ENCODE measurements around the gene LRRTM4. TPM values are rescaled to one million over a fixed set of nuclear protein-coding genes. Genes with fewer than 3 reads are reported as not detected.

LRRTM4 gene
- polyA plus RNA-seq, 1 donor, result 1.2 TPM

- no peak overlapping the region for H3K27ac ChIP-seq (ENCODE audit: low read length)
- no peaks in the 10 kb centered on the region for H3K4me1 ChIP-seq (ENCODE audit: control insufficient read depth, insufficient read depth, low read length)
- H3K4me3 ChIP-seq (ENCODE audit: low read length), result no peak overlapping the region
- no peak for DNase-seq
- H3K27me3 ChIP-seq (ENCODE audit: control insufficient read depth, insufficient read depth, low read length), result no peaks in the 10 kb centered on the region
- 43% methylated on average over 1 of the region's 1 CpG for WGBS (ENCODE audit: insufficient coverage, low lambda C conversion rate)
- H3K9me3 ChIP-seq (ENCODE audit: control insufficient read depth, low read depth, low read length), result no peaks in the 10 kb centered on the region
- no peaks in the 10 kb centered on the region for H3K36me3 ChIP-seq (ENCODE audit: control insufficient read depth, insufficient read depth, low read length)
Observed at GRCh38 chr2:77418537-77418936, 103.6 kb downstream of the LRRTM4 start.

DNA sequence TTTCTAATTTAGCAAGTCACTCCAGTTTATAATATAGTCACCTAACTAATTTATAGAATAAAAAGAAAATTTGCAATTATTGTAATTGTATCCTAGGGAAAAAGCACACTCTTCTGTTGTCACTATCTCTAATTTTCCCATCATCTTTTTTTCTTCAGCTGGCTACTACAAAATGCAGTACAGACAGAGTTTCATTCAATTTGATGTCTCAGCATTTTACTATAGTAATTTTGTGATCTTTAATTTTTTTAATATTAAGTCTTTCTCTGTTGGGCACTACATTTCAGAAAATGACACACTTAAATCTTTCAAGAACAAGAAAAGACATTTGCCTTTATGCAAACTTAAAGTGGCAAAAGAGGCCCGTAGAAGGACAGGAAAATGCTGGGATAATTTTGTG is 118.0 kb downstream of the LRRTM4 start:
- no peaks in the 10 kb centered on the region for H3K36me3 ChIP-seq (ENCODE audit: control insufficient read depth, insufficient read depth, low read length)
- no peak overlapping the region for H3K4me3 ChIP-seq (ENCODE audit: low read length)
- no peaks in the 10 kb centered on the region for H3K9me3 ChIP-seq (ENCODE audit: control insufficient read depth, low read depth, low read length)
- no peak overlapping the region for H3K27ac ChIP-seq (ENCODE audit: low read length)
- WGBS (ENCODE audit: insufficient coverage, low lambda C conversion rate), result no CpG with 5 or more reads among the region's 1 CpG
- DNase-seq, result no peak
- H3K4me1 ChIP-seq (ENCODE audit: control insufficient read depth, insufficient read depth, low read length), result no peaks in the 10 kb centered on the region
- H3K27me3 ChIP-seq (ENCODE audit: control insufficient read depth, insufficient read depth, low read length), result no peaks in the 10 kb centered on the region

DNA sequence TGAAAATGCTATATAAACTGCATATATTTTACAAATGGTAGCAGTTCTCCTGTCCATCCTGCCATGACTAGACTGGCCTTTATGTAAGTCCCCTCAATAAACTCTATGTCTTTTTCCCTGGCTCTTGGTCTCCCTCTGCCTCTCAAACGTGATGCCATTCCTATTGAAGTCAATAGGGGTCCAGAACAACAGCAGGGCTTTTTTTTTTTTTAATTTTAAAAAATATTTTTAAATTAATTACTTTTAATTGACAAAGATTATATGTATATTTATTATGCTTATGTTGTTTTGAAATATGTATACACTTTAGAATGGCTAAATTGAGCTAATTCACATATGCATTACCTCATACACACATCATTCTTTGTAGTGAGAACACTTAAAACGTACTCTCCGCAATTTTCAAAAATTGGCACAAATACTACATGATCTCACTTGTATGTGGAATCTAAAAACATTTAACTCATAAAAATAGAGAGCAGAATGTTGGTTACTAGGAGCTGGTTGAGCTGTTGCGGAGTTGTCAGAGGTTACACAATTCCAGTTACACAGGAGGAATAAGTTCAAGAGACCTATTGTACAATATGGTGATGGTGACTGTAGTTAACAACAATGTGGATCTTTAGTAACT is 123.1 kb downstream of the LRRTM4 start:
- Histone ChIP-seq H3K4me1 (ENCODE audit: control insufficient read depth, insufficient read depth, low read length) (no peaks in the 10 kb centered on the region), H3K4me3 (ENCODE audit: low read length) (no peak overlapping the region), H3K27ac (ENCODE audit: low read length) (no peak overlapping the region), H3K27me3 (ENCODE audit: control insufficient read depth, insufficient read depth, low read length) (no peaks in the 10 kb centered on the region), H3K36me3 (ENCODE audit: control insufficient read depth, insufficient read depth, low read length) (no peaks in the 10 kb centered on the region), H3K9me3 (ENCODE audit: control insufficient read depth, low read depth, low read length) (no peaks in the 10 kb centered on the region)
- WGBS (ENCODE audit: insufficient coverage, low lambda C conversion rate), result 50% methylated on average over 1 of the region's 4 CpGs
- peak in 1 of 2 donors; percentile 2 for DNase-seq

DNA sequence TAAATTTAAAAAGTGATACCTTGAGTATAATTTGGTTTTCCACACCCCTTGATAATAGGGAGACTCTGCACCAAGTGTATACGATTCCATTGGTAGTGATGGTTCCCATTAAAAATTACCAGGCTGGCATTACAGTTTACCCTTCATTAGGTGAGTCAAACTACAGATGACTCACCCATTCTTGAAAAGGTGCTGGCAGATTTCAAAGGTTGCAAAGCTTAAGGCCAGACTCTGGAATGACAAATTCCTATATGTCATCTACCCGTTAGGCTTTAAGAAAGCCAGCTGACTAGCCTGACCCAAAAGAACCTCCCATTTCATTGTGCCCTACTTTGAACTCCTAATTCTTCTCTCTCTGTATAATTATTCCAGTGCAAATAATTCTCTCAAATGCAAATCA is 124.4 kb downstream of the LRRTM4 start:
- no peak for DNase-seq
- Histone ChIP-seq H3K9me3 (ENCODE audit: control insufficient read depth, low read depth, low read length) (no peaks in the 10 kb centered on the region), H3K4me1 (ENCODE audit: control insufficient read depth, insufficient read depth, low read length) (no peaks in the 10 kb centered on the region), H3K4me3 (ENCODE audit: low read length) (no peak overlapping the region), H3K27me3 (ENCODE audit: control insufficient read depth, insufficient read depth, low read length) (no peaks in the 10 kb centered on the region), H3K27ac (ENCODE audit: low read length) (no peak overlapping the region), H3K36me3 (ENCODE audit: control insufficient read depth, insufficient read depth, low read length) (no peaks in the 10 kb centered on the region)
- no CpG with 5 or more reads among the region's 2 CpGs for WGBS (ENCODE audit: insufficient coverage, low lambda C conversion rate)

- Histone ChIP-seq H3K27ac (ENCODE audit: low read length) (no peak overlapping the region), H3K36me3 (ENCODE audit: control insufficient read depth, insufficient read depth, low read length) (no peaks in the 10 kb centered on the region), H3K4me3 (ENCODE audit: low read length) (no peak overlapping the region), H3K4me1 (ENCODE audit: control insufficient read depth, insufficient read depth, low read length) (no peaks in the 10 kb centered on the region), H3K27me3 (ENCODE audit: control insufficient read depth, insufficient read depth, low read length) (no peaks in the 10 kb centered on the region), H3K9me3 (ENCODE audit: control insufficient read depth, low read depth, low read length) (no peaks in the 10 kb centered on the region)
- DNase-seq, result no peak
- WGBS (ENCODE audit: insufficient coverage, low lambda C conversion rate), result no CpG with 5 or more reads among the region's 1 CpG
Observed at GRCh38 chr2:77395011-77395410, 127.2 kb downstream of the LRRTM4 start.

DNA sequence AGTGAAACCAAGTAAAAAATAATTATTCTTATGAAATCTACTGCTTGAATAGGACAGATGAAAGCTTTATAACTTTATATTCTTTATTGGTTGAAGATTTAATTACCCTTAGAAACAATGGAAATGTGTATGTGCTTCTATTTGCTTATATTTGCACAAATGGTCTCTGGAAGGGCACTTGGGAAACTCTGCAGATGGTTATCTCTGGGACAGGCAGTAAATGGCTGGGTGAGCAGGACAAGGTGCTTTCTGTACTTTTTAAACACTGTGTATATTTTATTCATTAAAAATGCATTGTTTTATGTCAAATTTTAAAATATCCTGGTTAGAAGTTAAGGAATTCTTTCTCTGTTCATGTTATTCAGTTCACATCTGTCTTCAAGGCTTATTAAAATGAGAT is 131.1 kb downstream of the LRRTM4 start:
- H3K27me3 ChIP-seq (ENCODE audit: control insufficient read depth, insufficient read depth, low read length), result no peaks in the 10 kb centered on the region
- H3K27ac ChIP-seq (ENCODE audit: low read length), result no peak overlapping the region
- DNase-seq, result no peak
- no peaks in the 10 kb centered on the region for H3K4me1 ChIP-seq (ENCODE audit: control insufficient read depth, insufficient read depth, low read length)
- H3K9me3 ChIP-seq (ENCODE audit: control insufficient read depth, low read depth, low read length), result no peaks in the 10 kb centered on the region
- H3K4me3 ChIP-seq (ENCODE audit: low read length), result no peak overlapping the region
- no peaks in the 10 kb centered on the region for H3K36me3 ChIP-seq (ENCODE audit: control insufficient read depth, insufficient read depth, low read length)

DNA sequence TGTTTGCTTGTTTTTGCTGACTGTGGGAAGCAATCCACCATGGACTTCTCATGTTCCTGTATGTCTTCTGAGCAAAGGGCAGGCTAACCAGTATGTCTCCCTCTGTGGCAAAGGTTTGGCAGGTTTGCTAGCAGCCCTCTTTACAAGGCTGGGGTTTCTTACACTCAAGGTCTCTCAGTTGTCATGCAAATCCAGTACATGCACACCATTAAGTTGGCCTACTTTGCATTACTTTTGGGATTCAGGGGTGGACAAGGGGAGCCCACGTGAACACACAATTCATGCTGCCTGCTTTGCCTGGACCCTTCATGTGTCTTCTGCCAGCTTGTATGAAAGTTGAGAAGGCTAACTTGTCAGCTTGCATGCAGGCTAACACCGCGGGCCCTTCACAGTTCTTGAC is 134.9 kb downstream of the LRRTM4 start:
- no CpG with 5 or more reads among the region's 3 CpGs for WGBS (ENCODE audit: insufficient coverage, low lambda C conversion rate)

GRCh38 chr2:77372636-77373035 is 149.5 kb downstream of the LRRTM4 start:
- H3K9me3 ChIP-seq (ENCODE audit: control insufficient read depth, low read depth, low read length), result no peaks in the 10 kb centered on the region
- H3K4me3 ChIP-seq (ENCODE audit: low read length), result no peak overlapping the region
- H3K36me3 ChIP-seq (ENCODE audit: control insufficient read depth, insufficient read depth, low read length), result no peaks in the 10 kb centered on the region
- H3K27ac ChIP-seq (ENCODE audit: low read length), result no peak overlapping the region
- no peak for DNase-seq
- no peaks in the 10 kb centered on the region for H3K4me1 ChIP-seq (ENCODE audit: control insufficient read depth, insufficient read depth, low read length)
- no peaks in the 10 kb centered on the region for H3K27me3 ChIP-seq (ENCODE audit: control insufficient read depth, insufficient read depth, low read length)

More for the DNA sequence above, 134.9 kb downstream of the LRRTM4 start:
- Histone ChIP-seq H3K4me1 (ENCODE audit: control insufficient read depth, insufficient read depth, low read length) (no peaks in the 10 kb centered on the region), H3K27ac (ENCODE audit: low read length) (no peak overlapping the region), H3K36me3 (ENCODE audit: control insufficient read depth, insufficient read depth, low read length) (no peaks in the 10 kb centered on the region), H3K9me3 (ENCODE audit: control insufficient read depth, low read depth, low read length) (no peaks in the 10 kb centered on the region), H3K4me3 (ENCODE audit: low read length) (no peak overlapping the region), H3K27me3 (ENCODE audit: control insufficient read depth, insufficient read depth, low read length) (no peaks in the 10 kb centered on the region)
- DNase-seq, result no peak

DNA sequence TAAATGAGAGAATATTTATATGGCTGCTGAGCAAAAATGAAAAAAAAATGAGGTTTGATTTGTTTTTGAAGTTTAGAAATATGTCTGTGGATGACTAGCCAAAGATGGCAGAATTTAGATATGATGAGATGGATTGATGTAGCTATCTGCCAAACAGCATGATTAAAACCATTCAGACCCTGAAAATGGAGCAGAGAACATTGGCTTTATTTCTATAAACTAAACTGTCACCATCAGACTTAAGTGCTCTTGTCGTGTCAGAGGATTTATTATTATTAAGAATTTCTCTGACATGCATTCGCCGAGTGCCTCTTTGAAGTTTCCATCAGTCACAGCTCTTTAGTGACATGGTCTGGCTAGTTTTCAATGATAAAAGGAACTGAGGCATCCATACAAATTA is 151.7 kb downstream of the LRRTM4 start:
- Histone ChIP-seq H3K36me3 (ENCODE audit: control insufficient read depth, insufficient read depth, low read length) (no peaks in the 10 kb centered on the region), H3K9me3 (ENCODE audit: control insufficient read depth, low read depth, low read length) (no peaks in the 10 kb centered on the region), H3K4me1 (ENCODE audit: control insufficient read depth, insufficient read depth, low read length) (no peaks in the 10 kb centered on the region), H3K4me3 (ENCODE audit: low read length) (no peak overlapping the region), H3K27ac (ENCODE audit: low read length) (no peak overlapping the region), H3K27me3 (ENCODE audit: control insufficient read depth, insufficient read depth, low read length) (no peaks in the 10 kb centered on the region)
- no peak for DNase-seq
- WGBS (ENCODE audit: insufficient coverage, low lambda C conversion rate), result 70% methylated on average over 3 of the region's 3 CpGs

DNA sequence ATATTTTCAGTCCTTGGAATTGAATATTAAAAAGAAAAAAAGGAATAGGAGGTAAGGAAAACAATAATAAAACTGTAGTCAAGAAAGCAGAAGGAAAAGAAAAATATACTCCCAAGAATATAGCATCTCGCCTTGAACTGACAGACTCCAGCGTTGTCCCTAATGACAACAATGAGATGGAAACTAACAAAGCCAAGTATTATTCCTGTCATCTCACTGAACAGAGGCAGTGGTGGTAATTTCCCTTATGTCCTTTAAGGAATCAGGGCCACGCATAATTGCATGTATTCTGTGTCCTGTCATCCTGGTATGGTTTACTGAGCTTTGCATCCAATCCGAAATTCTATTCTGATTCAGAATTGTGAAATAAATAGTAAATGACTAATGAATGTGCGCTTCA is 158.9 kb downstream of the LRRTM4 start:
- Histone ChIP-seq H3K9me3 (ENCODE audit: control insufficient read depth, low read depth, low read length) (no peaks in the 10 kb centered on the region), H3K36me3 (ENCODE audit: control insufficient read depth, insufficient read depth, low read length) (no peaks in the 10 kb centered on the region), H3K27me3 (ENCODE audit: control insufficient read depth, insufficient read depth, low read length) (no peaks in the 10 kb centered on the region), H3K4me1 (ENCODE audit: control insufficient read depth, insufficient read depth, low read length) (no peaks in the 10 kb centered on the region), H3K4me3 (ENCODE audit: low read length) (no peak overlapping the region), H3K27ac (ENCODE audit: low read length) (no peak overlapping the region)
- 50% methylated on average over 2 of the region's 5 CpGs for WGBS (ENCODE audit: insufficient coverage, low lambda C conversion rate)
- DNase-seq, result no peak

DNA sequence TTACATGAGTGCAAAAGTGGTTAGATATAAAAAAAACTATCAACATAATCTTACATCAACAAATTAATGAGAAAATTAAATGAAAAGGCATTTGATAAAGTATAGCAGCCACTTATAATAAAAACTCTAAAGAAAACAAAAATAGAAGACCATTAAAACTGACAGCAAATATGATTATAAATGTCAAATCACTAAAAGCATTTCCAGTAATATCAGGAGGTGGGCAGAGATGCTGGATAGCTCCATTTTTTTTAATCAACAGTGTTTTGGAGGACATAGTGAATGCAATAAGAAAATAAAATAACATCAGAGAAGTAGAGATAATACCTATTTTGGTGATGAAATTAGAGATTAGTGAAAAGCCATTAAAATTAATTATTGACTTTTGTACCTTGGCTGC is 173.4 kb downstream of the LRRTM4 start:
- no peaks in the 10 kb centered on the region for H3K27me3 ChIP-seq (ENCODE audit: control insufficient read depth, insufficient read depth, low read length)
- no peak overlapping the region for H3K27ac ChIP-seq (ENCODE audit: low read length)
- no peaks in the 10 kb centered on the region for H3K36me3 ChIP-seq (ENCODE audit: control insufficient read depth, insufficient read depth, low read length)
- DNase-seq, result no peak
- no peaks in the 10 kb centered on the region for H3K4me1 ChIP-seq (ENCODE audit: control insufficient read depth, insufficient read depth, low read length)
- H3K4me3 ChIP-seq (ENCODE audit: low read length), result no peak overlapping the region
- no peaks in the 10 kb centered on the region for H3K9me3 ChIP-seq (ENCODE audit: control insufficient read depth, low read depth, low read length)

Measured in large intestine (tissue), 3 donors.